Measurements from ENCODE around the gene COL9A1.
A peak's percentile ranks its signal among the peaks of the same experiment; 100 is the strongest.
"Not testable (repeated sequence)": the region's sequence is repeated elsewhere in the genome, so short reads cannot be mapped to it uniquely, and the experiment has no call there.

The COL9A1 gene

DNA sequence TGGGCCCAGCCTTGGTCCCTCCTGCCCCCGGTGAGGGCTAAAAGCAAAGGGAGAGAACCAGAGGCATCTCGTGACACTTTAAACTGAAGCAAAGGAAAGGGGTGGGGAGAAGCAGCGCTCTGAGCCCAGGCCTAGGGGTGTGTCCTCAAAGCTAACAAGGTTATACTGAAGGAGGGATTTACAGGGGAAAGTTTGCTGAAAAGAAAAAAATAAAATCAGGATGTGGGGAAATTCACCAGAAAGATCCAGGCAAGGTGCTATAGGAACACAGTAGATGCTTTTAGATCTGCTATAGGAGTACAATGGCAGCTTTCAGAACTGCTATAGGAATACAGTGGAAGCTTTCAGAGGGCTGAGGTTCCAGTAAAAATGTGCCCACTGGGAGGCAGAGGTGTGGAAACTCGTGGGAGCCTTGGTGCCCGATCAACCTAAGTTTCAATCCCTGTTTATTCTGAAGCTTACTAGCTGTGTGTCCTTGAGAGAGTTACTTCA lies at the start of gene COL9A1:
Gene COL9A1, minus strand, starts transcription at position 51 of the 492 bp plus-strand sequence. CDS start 160 bp downstream, outside the sequence.
- FAIRE-seq = no peak

DNA sequence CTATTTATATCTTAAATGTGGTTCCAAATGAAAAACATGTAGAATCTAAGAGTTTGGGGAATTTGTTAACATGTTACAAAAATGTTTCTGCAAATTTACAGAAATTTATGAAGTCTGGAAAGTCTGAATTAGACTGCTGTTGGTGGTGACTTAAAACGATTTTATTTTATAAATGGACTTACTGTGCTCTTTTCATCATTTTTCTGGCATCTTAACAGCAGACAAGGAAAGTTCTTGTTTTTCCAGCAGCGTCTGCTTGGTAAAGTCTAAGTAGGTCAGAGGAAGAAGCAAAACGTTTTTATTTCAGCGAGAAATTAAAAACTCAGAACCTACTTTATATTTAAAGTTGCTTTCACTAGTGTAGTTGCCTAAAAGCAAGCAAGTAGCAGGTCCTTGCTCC lies 48.6 kb upstream of the COL9A1 start:
- FAIRE-seq = no peak

DNA sequence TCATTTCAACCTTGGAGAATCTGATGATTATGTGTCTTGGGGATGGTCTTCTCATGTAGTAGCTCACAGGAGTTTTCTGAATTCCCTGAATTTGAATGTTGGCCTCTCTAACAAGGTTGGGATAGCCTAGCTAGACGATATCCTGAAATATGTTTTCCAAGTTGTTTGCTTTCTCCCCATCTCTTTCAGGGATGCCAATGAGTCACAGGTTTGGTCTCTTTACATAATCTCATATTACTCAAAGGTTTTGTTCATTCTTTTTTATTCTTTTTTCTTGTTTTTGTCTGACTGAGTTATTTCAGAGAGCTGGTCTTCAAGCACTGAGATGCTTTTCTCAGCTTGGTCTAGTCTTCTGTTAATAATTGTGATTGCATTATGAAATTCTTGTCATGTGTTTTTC lies 42.7 kb upstream of the COL9A1 start:
- no peak for FAIRE-seq

DNA sequence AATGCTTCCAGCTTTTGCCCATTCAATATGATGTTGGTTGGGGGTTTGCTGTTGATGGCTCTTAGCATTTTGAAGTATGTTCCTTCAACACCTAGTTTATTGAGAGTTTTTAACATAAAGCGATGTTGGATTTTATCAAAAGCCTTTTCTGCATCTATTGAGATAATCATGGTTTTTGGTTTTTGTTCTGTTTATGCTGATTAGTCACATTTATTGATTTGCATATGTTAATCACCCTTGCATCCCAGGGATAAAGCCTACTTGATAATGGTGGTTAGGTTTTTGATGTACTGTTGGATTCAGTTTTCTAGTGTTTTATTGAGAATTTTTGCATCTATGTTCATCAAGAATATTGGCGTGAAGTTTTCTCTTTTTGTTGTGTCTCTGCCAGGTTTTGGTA lies 40.4 kb upstream of the COL9A1 start:
- FAIRE-seq = no peak

DNA sequence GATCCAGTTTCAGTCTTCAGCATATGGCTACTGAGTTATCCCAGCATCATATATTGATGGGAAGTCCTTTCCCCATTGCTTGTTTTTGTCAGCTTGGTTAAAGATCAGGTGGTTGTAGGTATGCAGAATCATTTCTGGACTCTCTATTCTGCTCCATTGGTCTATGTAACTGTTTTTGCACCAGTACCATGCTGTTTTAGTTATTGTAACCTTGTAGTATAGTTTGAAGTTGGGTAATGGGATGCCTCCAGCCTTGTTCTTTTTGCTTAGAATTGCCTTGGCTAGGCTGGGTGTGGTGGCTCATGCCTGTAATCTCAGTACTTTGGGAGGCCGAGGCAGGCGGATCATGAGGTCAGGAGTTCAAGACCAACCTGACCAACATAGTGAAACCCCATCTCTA lies 36.9 kb upstream of the COL9A1 start:
- FAIRE-seq = not testable (repeated sequence)

GRCh38 chr6:70338775-70339174 lies 35.9 kb upstream of the COL9A1 start:
- no peak for FAIRE-seq

- no peak for FAIRE-seq
Measured at GRCh38 chr6:70337743-70338105, 34.8 kb upstream of the COL9A1 start.

GRCh38 chr6:70336996-70337742 lies 34.3 kb upstream of the COL9A1 start:
- FAIRE-seq = no peak

DNA sequence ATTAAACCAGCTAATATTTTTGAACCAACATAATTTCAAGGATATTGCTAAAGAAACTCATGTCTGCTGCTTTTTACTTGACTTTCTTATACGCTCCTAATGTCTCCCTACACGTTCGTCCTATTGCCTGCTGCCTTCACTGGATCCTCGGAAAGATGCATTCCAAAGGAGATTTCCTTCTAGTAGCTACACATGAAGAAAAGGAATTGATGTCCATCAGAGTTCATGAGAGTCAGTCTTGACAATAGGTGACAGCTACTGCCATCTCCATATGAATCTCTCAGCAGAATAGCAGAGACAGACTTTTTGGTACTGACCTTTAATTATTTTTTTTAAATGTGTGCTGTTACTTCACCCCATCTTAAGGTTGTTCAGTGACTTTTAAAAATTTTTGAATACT lies 24.2 kb upstream of the COL9A1 start:
- no peak for FAIRE-seq

GRCh38 chr6:70325009-70325408 lies 22.1 kb upstream of the COL9A1 start:
- no peak for FAIRE-seq

GRCh38 chr6:70317799-70318198 lies 14.9 kb upstream of the COL9A1 start:
- FAIRE-seq = not testable (repeated sequence)

DNA sequence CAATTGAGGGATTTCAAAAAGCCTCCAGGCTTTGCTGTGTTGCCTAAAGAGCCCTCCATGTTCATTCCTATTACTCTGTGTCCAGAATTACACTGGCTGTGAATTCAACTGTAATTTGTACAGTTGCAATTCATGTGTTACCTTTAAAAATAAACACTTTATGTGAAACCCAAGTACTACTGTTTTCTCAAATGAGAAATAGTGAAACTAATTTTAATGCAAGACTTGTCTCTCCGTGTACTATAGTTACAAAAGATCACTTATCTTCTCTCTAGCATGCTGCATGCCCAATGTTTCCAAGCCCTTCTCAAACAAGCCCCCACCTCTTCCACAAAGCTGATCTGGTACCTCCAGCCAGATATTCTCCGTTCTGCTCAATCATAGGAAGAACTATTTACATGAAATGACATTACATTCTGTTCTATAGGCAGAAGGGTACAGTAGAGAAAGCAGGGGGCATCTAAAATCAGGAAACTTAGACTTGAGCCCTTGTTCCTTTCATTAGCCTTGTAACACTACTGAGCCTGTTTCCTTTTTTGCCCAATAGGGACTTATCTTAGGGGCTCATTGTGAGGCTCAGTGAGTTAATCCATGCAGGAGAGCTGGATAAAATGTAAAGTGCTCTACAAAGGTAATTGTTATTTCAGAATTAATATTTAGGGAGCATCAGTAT lies 12.3 kb upstream of the COL9A1 start:
- FAIRE-seq = no peak

GRCh38 chr6:70314296-70314695 lies 11.4 kb upstream of the COL9A1 start:
- FAIRE-seq = no peak

DNA sequence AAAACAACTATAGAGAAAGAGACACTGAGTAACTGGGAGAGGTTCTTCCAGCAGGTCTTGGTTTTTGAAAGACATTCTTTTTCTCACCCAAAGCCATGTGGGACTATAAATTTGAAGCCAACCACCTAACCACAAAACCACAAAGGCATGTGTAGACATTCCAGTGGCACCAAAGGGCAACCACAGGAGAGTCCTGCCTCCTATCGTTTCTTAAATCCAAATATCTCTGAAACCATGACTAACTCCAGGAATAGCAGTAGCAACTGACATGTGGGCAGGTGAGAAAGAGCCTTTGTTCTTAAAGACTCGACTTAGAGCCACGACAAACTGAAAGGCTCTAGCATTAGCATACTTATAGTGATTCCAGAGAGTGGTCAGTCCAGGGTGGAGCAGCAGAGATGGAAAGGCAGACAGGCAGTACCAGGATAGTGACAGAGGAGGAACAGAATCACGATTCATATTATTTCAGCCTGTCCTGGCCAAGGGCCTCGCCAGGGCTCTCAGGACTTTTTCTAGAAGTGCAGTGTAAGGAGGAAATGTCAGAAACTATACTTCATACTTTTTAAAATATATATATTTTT lies 9.4 kb upstream of the COL9A1 start:
- no peak for FAIRE-seq

DNA sequence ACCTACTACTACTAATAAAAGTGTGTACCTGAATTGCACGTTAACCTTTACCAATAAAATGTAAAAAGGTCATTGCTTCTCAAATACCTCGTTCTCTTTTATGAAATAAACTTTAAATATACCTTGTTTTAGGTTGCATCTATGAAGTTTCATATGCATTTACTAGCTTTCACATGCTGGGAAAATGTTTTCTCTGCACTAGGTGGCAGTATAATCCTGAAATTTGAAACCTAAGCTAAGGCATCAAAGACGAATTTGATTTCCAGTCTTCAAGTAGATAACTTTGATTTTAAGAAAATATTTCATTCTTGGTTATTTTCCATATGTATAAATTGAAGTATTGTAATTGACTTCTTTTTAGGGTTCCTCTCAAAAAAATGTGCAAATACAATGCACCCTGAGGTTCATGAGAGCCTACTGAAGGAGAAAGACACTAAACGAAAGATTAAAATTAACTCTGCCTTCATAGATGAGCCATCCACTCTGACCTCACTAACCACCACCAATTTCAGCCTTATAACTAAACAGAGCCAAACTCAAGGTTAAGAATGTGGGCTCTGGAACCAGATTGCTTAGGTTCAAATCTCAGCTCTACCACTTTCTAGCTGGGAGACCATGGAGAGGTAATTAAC lies 7.3 kb upstream of the COL9A1 start:
- FAIRE-seq = peak; percentile 90

GRCh38 chr6:70309243-70309642 lies 6.4 kb upstream of the COL9A1 start:
- no peak for FAIRE-seq

- peak; percentile 92 for FAIRE-seq
Measured at GRCh38 chr6:70308142-70308541, 5.3 kb upstream of the COL9A1 start.

DNA sequence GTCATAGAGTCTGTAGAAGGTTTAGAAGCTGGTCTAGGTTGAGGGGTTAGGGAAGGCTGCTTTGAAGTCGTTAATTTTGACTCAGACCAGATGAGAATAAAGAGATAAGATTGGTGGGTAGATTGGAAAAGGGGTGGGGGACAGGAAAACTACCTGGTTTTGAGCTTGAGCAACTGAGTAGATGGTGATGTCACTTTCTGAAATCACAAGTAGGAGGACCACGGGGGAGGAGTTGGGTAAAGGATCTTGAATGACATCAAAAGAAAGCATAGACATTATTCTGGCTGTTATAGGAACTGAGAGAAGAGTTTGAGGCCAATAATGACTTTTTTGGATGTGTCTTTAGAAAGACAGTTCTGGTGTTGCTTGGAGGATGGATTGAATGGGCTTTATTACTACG lies 4.1 kb upstream of the COL9A1 start:
- FAIRE-seq = no peak

GRCh38 chr6:70304616-70305015 lies 1.7 kb upstream of the COL9A1 start:
- FAIRE-seq = no peak

- FAIRE-seq = no peak
Measured at GRCh38 chr6:70299456-70299855, 3.4 kb downstream of the COL9A1 start.

DNA sequence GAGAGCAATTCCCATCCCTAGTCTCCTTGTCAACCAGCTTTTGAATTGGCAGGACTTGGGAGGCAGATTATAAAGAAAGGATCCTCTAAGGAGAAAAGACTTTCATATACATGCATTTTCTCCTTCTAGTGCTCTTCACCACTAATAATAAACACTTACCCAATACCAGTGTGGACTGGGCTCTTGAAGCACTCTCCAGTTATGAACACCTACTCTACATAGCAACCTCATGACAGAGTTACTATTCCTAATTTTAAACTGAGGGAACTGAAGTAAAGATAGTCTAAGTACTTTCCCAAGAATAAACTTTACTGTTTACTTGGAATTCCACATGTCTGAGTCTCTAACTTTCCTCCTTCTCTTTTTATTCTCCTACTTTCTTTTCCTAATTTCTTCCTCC lies 4.8 kb downstream of the COL9A1 start:
- no peak for FAIRE-seq

GRCh38 chr6:70292193-70292592 lies 10.7 kb downstream of the COL9A1 start:
- no peak for FAIRE-seq

GRCh38 chr6:70289299-70289698 lies 13.6 kb downstream of the COL9A1 start:
- no peak for FAIRE-seq

DNA sequence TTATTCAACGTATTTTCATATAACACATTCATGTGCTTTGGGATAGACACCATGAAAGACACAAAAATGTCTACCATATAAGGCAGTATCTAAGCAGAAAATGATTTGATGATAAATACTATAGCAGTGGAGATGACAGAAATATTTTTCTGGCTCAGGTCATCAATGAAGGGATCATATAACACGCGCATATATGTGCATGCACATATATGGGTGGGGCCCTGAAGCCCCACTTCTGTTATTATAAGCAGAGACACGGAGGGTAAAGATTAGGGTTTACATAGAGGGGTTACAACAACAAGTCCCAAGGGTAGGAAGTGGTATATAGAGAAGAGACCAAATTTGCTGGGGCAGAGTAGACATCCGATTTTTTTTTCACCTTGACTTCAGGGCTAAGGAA lies 16.0 kb downstream of the COL9A1 start:
- no peak for FAIRE-seq
